Endothelial cell (in vitro differentiated cells): ENCODE measurements around the gene SLX9. TPM values are rescaled to one million over a fixed set of nuclear protein-coding genes. Genes with fewer than 3 reads are reported as not detected.

Source experiments
- DNase-seq: peaks from one replicate; pipeline ENCODE4 v3.0.0; 2021; ENCODE audit warnings: low spot score
- H3K27ac Mint-ChIP-seq: one replicate; pipeline ENCODE4 v1.8.0; 2021; ENCODE audit warnings: mixed read lengths, inconsistent platforms; ENCODE audit not compliant: unreplicated experiment
- H3K27me3 Mint-ChIP-seq: one replicate; pipeline ENCODE4 v1.8.0; 2021; ENCODE audit warnings: mild to moderate bottlenecking, moderate library complexity, mixed read lengths, inconsistent platforms; ENCODE audit not compliant: unreplicated experiment
- H3K36me3 Mint-ChIP-seq: one replicate; pipeline ENCODE4 v1.8.0; 2021; ENCODE audit warnings: mild to moderate bottlenecking, low read depth, mixed read lengths, inconsistent platforms; ENCODE audit not compliant: unreplicated experiment
- H3K4me1 Mint-ChIP-seq: one replicate; pipeline ENCODE4 v1.8.0; 2021; ENCODE audit warnings: mild to moderate bottlenecking, mixed read lengths, inconsistent platforms; ENCODE audit not compliant: unreplicated experiment
- H3K4me3 Mint-ChIP-seq: one replicate; pipeline ENCODE4 v1.8.0; 2021; ENCODE audit warnings: mild to moderate bottlenecking, mixed read lengths, inconsistent platforms; ENCODE audit not compliant: unreplicated experiment
- H3K9me3 Mint-ChIP-seq: one replicate; pipeline ENCODE4 v1.8.0; 2021; ENCODE audit warnings: mixed read lengths, inconsistent platforms; ENCODE audit not compliant: unreplicated experiment
- CTCF ChIP-seq: fragments of 200-600 bp; sonication (generic); IDR thresholded peaks from one replicate; pipeline ENCODE4 v1.5.0; 2021; ENCODE audit warnings: antibody characterized with exemption; ENCODE audit not compliant: unreplicated experiment
- total RNA-seq: library from RNA; stranded (reverse); fragmentation: NEBNext Ultra II Directional; extraction: Animal tissue kit (Norgen Biotek cat#: 25700); gene quantifications from one replicate; pipeline ENCODE4 v1.2.1, GENCODE V29; 2021; ENCODE audit not compliant: unreplicated experiment

The SLX9 gene
- total RNA-seq, 1 donor from 2014 or later: 13.7 TPM

DNA sequence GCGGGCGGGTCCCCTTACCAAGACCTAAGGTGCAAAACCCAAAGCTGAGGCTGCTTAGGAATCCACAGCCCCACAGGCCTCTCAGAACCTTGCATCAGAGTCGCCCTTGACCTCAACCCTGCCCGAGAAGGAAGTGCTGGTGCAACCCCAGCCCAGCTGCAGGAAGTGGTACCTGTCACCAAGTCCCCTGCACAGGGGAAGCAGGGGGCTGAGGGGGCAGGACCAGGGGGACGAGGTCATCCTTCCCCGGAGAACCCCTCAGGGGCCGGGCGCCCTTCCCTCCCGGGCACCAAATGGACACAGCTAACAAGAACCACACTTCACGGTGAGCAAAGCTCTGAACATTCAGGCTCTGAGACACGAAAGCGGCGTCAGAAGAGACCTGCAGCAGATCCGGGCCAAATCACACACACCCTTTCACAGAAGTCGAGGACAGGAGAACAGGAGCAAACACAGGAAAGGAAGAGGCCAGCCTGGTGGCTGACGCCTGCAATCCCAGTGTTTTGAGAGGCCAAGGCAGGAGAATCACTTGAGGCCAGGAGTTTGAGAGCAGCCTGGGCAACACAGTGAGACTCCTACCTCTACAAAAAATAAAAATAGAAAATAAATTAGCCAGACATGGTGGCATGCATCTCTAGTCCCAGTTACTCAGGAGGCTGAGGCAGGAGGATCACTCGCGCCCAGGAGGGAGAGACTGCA lies 25.5 kb upstream of the SLX9 start:
- H3K36me3 Mint-ChIP-seq: no peaks in the 10 kb centered on the region
- peaks cover 7% of the 10 kb centered on the region for H3K27me3 Mint-ChIP-seq
- peaks cover 10% of the 10 kb centered on the region for H3K4me1 Mint-ChIP-seq
- TF ChIP-seq CTCF: no peak
- no peak for DNase-seq
- H3K4me3 Mint-ChIP-seq: no peak overlapping the region
- H3K9me3 Mint-ChIP-seq: no peaks in the 10 kb centered on the region
- H3K27ac Mint-ChIP-seq: no peak overlapping the region

DNA sequence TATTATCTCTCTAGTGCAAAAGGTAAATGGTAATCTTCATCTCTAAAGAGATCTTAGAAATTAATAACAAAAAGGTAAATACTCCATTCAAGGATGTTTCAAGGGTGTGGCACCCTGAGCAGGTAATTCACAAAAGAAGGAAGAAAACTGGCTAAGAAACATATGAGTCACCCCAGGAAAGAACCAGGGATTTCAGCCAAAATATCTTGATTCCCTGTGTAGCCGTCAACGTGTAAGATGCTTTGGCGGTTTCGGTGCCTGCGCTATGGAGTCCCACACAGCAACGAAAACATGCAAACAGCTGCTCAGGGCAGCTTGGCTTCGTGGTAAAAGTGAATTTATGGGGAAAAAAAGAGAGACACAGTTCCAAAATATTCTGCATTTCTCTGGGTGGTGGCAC lies 22.9 kb upstream of the SLX9 start:
- no peak for TF ChIP-seq CTCF
- Mint-ChIP-seq H3K4me3 (no peak overlapping the region), H3K27ac (no peak overlapping the region), H3K9me3 (no peaks in the 10 kb centered on the region), H3K4me1 (peaks cover 18% of the 10 kb centered on the region), H3K36me3 (no peaks in the 10 kb centered on the region), H3K27me3 (peaks cover 9% of the 10 kb centered on the region)
- no peak for DNase-seq

DNA sequence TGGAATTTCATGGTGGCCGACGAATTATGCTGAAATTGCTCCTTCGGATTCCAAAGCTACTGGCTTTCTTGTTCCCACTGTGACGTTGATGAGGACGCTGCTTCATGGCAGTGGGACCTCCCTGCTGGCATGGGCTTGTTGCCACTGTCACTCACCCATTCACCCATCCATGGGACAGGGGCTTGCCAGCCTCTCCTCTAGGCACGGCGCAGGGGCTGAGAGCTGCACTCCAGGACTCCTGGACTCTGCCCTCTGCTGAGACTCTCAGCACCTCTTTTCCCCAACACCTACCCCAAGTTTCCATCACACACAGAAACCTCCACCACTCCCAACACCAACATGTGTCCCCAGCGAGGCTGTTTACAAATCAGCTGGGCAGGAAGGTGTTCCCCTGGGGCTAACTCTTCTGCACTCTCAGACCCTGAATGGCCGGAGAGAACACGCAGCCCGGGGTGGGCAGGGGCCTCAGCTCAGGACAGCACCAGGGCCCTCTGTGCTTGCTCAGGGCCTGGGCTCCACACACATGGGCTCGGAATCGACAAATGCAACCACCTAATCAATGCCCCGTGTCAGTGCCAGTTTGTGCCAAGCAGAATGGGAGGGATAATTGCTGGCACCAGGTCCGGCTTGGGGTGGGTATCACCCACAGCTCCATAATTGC lies 22.3 kb upstream of the SLX9 start:
- no peak overlapping the region for H3K4me3 Mint-ChIP-seq
- peaks cover 9% of the 10 kb centered on the region for H3K27me3 Mint-ChIP-seq
- no peaks in the 10 kb centered on the region for H3K9me3 Mint-ChIP-seq
- no peak for DNase-seq
- H3K36me3 Mint-ChIP-seq: no peaks in the 10 kb centered on the region
- H3K4me1 Mint-ChIP-seq: peaks cover 18% of the 10 kb centered on the region
- TF ChIP-seq CTCF: no peak
- H3K27ac Mint-ChIP-seq: no peak overlapping the region

DNA sequence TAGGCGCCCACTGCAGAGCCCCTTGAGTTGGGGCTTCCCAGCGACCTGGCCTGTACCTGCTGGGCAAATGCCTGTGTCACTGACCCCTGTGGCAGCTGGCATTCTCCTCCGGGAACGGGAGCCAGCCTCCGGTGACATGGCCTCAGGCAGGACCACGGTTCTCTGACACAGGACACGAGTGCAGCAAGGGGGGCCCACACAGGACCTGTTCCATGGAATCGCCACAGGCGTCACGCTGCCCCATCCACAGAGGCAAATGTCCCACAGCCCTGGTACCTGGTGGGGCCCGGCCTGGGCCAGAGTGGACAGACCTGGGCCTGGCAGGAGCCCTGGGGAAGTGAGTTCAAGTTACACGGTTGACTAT lies 21.7 kb upstream of the SLX9 start:
- Mint-ChIP-seq H3K27ac (no peak overlapping the region), H3K4me1 (peaks cover 18% of the 10 kb centered on the region), H3K9me3 (no peaks in the 10 kb centered on the region), H3K36me3 (no peaks in the 10 kb centered on the region), H3K4me3 (no peak overlapping the region), H3K27me3 (peaks cover 9% of the 10 kb centered on the region)
- no peak for TF ChIP-seq CTCF
- no peak for DNase-seq

DNA sequence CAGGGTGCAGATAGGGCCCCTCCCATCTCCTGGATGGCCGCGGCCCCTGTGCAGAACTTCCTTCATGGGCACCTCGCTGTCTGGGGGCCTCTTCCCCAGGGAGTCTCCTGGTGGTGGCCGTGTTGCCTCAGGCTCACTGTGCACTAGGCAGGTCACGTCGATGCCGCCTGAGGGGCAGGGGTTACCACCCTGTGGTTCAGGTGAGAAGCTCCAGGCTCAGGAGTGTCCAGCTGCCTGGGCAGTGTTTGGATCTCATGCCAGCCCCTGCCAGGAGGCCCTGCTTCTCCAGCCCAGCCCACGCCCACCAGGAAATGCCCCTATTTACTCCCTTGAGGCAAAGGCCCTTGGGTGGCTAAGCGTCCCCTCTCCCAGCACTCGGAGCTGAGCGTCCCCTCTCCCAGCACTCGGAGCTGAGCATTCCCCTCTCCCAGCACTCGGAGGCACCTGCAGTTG lies 21.2 kb upstream of the SLX9 start:
- TF ChIP-seq CTCF: no peak
- H3K27ac Mint-ChIP-seq: no peak overlapping the region

More for the DNA sequence above, 21.2 kb upstream of the SLX9 start:
- Mint-ChIP-seq H3K36me3 (no peaks in the 10 kb centered on the region), H3K4me1 (peaks cover 18% of the 10 kb centered on the region), H3K9me3 (no peaks in the 10 kb centered on the region), H3K27me3 (peaks cover 9% of the 10 kb centered on the region), H3K4me3 (peak overlapping the region; percentile 84)
- DNase-seq: no peak
